Activated CD8-positive, alpha-beta memory T cell treated with anti-CD3 and anti-CD28 coated beads for 1 hour (primary cell): ENCODE results near the gene AK5.

Experiments
- DNase-seq, 2 donors: peaks; one replicate each; pipeline ENCODE4 v3.0.0-alpha.2; 2020; ENCODE audit warnings: low read depth in 1 of 2; ENCODE audit errors: extremely low read depth in 1 of 2

AK5 gene

DNA sequence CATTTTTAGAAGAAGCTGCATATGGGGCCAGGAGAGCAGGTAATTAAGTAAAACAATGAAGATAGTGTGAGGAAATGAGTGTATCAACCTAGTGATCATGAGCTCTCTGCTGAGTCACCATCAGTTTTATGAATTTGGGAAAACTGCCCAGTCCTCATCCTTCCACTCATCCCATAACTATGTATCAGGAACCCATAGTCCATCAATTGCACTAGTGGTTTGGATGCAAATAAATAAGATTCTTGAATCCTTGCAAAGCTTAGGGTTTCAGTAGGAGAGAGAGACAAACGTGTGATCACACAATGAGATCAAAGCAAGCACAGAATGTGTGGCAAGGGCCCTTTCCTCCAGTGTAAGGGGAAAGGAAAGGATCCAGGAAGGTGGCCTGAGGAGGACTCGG, 255.0 kb downstream of the AK5 start:
- no peak for DNase-seq

DNA sequence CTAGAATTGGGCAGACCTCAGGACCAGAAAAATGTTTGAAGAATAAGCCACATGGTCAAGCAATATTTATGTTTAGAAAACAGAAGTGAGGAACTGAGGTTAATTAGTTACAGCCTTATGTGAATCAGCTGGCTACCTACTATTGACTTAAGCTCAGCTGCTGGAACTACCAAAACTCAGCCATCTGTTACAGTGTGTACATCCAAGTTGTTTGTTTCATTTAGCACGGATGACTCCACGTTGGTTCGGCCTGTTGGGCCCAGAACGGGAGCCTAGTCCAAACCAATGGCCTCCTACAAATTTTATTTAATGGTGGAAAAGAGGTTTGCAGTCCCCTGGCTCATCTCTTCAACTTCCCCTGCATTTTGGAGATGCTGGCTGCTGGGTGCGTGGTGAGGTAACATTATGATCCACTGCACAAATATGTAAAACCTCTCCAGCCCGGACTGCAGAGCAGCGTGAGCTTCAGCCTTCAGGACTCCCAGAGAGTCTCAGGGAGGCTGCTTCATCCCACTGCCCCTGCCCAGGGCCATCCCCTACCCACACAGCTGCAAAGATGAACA, 257.2 kb downstream of the AK5 start:
- no peak for DNase-seq

DNA sequence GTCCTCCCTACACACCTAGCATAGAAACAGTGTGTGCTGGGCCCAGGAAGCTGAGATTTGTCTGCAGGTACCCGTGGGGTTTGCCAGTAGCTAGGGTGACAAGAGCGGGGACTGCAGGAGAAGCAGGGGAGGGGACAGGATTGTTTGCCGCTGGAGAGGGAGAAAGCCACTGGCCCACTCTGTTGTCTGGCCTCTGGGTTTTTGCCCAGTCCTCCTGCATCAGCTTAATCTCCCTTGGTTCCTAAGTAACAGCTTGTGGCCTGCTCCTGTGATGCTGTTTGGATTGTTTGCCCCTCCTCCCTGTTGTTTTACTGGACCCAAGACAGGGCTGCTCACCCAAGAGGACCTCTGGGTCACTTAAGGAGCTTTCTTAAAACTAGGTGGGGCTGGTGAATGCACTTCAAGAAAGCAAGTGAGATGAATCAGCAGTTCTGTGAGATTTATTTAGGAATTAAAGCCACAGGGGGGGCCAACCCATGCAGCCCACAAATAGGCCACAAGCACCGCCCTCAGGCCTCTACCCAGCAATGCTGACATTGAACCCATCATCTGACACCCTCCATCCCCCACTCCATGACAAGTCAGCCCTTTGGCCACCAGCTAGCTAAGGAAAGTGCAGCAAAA, 257.8 kb downstream of the AK5 start:
- no peak for DNase-seq

DNA sequence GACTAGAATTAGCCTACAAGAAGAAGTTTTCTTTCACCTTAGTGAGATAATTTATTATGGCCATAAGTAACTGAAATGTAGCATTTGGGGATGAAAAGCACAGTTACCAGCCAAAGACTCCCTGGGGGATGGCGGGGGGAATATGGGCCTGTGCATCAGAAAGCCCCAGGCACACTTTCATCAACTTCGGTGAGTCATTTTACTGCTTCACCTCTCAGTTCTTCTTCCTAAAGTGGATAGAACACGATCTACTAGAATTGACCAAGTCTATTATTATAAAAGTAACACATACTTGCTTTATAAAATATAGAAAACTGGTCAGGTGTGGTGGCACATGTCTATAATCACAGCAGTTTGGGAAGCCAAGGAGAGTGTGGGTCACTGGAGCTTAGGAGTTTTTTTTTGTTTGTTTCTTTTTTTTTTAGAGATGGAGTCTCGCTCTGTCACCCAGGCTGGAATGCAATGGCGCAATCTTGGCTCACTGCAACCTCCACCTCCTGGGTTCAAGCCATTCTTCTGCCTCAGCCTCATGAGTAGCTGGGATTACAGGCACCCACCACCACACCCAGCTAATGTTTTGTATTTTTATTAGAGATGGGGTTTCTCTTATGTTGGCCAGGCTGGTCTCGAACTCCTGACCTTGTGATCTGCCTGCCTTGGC, 258.8 kb downstream of the AK5 start:
- DNase-seq, result no peak

DNA sequence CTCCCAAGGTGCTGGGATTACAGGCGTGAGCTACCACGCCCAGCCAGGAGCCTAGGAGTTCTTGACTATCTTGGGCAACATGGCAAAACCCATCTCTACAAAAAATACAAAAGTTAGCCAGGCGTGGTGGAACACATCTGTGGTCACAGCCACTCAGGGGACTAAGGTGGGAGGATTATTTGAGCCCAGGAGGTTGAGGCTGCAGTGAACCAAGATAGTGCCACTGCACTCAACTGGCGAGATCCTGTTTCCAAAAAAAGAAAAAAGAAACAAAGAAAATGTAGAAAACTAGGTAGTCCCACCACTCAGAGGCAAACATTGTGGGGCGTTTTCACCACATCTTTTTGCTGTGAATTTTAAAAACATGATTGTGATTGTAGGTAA, 259.3 kb downstream of the AK5 start:
- DNase-seq, result no peak

DNA sequence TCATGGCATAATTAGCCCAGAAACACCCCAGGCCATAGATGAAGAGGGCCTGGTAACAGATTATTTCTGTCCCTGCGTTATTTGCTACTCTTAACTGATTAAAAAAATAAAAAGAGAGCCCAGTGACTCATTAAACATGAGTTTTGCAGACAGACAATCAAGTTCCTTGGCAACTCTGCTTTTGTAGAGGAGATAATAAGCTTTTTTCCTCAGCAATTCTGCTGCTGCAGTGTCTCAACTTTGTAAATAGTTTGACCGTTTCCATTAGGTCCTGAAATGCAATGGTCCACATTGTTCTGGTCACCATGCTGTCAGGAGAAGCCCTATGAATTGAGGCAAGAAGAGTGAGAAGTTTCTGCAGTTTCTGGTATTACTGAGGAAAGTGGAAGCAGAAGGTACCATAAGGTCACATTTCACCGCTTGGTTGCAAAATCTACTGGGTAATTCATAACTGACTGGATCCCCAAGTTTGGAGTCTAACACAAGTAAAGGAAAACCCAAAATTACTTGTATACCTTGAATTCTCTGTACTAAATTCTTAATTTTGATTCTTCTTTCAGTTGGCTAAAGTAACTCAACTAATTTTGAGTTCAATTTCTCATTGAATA, 261.1 kb downstream of the AK5 start:
- no peak for DNase-seq

DNA sequence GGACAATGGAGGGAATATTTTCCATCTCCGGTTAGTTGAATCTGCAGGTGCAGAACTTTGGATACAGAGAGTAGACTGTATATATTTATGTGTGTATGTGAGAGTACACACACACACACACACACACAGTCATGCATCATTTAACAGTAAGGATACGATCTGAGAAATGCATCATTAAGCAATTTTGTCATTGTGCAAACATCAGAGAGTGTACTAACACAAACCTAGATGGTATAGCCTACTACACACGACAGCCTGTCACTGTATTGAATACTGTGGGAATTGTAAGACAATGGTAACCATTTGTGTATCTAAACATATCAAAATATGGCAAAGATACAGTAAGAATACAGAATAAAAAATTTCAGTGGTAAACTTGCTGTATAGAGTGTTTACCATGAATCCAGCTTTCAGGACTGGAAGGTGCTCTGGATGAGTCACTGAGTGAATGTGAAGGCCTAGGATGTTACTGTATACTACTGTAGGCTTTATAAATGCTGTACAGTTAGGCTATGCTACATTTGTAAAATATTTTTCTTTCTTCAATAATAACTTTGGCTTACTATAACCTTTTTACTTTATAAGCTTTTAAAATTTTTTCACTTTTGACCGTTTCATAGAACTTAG, 262.1 kb downstream of the AK5 start:
- no peak for DNase-seq

DNA sequence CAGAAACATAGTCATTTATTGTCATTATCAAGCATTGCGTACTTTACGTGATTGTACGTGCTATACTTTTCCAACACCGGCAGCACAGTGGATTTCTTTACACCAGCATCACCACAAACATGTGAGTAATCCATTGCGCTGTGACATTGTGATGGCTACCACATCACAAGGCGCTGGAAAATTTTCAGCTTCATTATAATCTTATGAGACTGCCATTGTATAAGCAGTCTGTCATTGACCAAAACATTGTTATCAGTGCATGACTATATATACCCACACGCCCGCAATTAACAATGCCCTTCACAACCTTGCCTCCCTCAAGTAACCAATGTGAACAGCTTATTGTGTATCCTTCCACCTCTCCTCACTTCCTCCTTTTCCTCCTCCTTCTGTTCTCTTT, 263.0 kb downstream of the AK5 start:
- no peak for DNase-seq

DNA sequence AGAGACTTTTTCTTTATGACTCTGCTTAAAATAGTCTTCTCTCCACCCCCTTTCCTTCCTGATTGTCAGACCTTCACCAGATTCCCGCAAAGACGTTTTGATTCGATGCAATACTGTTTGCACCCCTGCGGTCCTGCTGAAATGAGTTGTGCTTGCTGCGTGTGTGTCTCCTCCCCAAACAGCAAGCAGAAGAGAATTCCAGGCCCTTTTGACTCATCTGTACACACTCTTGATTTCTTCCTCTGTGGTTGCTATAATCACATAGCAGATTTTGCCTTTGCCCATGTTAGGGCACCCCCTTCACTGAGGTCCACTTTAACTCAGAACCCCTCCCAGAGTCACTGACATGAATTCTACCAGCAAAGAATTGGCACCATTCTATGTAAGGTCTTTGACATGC, 264.2 kb downstream of the AK5 start:
- DNase-seq, result no peak

DNA sequence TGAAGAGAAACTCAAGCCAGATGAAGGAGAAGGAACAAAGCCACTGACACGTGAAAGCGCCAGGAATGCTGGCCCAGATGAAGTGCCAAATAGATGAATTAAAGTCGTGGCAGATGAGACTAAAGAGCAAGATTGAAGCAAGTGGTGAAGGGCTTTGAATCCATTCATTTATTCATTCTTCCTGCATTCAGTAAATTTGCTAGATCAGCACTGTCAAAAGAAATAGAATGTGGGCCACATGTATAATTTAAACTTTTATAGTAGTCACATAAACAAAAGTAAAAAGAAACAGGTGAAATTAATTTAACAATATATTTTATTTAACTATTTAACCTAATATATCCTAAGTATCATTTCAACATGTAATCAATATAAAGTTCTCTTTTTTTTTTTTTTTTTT, 265.1 kb downstream of the AK5 start:
- DNase-seq, result no peak

DNA sequence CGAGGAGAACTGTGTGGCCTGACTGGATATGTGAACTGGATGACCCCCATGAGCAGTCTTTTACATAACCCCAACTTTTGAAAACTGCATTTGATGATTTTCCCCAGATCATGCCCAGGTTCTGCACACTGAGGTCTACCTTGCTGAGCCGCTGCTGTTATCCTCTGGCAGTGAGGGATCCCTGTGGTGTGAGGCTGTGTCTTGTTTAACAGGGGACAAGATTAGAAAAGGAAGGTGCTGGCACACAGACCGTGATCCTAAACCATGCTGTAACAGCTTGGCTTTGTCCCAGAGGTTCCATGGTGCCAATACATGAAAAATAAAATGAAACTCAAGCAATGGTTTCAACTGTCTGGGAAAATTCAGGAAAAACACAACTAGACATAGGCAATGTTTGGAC, 266.5 kb downstream of the AK5 start:
- DNase-seq, result no peak

DNA sequence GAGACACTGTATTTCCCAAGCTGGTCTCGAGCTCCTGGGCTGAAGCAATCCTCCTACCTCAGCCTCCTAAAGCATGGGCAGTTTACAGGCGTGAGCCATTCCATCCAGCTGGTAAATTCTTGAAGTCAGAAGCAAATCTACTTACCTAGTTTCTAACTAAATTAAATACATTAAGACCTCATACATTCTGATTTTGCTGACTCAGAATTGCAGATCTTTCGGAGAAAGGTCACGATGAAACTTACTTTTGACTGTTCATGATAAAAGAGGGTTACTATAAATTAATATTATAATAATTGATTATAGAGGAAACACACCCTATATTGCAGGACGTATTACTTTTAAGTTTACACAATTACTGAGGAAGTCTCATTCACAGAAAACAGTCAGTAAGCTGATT, 268.3 kb downstream of the AK5 start:
- DNase-seq, result no peak

DNA sequence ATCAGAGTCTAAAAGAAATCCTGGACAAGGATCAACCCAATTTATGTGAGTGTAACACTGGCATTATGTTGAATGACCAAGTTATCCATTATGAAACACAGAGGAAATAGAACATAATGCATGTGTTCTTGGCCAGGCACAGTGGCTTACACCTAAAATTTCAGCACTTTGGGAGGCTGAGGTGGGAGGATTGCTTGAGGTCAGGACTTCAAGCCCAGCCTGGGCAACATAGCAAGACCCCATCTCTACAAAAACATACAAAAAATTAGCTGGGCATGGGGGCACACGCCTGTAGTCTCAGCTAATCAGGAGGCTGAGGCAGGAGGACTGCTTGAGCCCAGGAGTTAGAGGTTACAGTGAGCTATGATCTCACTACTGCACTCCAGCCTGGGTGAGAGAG, 270.8 kb downstream of the AK5 start:
- no peak for DNase-seq

DNA sequence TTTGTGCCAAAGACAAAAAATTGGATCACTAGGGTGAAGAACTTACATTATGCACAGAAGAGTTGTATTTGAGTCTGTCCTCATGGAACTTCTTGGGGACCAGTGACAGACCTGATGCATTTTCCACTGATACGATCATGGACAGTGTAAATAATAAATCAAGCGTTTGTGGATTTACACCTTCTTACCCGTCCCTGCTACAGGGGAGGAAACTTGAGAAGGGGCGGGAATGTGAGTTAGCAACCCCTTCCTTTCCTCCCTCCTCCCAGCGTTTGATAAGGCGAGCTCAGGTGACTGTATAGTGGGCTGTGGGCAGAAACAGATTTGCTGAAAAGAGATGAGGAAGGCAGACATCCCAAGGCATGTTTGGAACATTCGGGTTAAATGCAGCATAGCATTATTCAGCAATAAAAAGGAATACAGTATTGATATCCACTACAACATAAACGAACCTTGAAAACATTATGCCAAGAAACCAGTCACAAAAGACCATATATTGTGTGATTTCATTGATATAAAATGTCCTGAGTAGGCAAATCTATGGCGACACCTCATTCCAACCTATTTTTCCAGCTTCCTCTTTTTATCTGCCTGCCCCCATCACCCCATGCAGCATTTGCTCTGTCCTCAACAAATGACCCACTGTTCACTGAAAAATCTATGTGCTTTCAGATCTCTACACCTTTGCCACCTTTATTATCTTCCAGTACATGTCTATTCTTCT, 271.9 kb downstream of the AK5 start:
- DNase-seq, result no peak

DNA sequence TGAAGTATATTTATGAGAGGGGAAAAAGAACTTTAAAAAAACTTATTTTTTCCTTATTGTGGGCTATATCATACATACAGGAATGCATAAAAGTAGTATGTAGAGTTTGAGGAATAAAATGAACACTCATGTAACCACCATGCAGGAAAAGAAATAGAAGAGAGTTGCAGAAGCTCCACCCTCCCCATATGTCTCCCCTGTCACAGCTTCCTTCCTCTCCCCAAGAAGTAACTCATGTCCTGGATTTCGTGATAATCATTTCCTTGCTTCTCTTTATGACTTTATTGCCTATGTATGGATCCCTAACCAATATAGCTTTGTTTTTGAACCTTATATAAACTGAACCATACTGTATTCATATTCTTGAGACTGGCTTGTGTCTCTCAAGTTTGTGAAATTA, 274.2 kb downstream of the AK5 start:
- DNase-seq, result no peak

DNA sequence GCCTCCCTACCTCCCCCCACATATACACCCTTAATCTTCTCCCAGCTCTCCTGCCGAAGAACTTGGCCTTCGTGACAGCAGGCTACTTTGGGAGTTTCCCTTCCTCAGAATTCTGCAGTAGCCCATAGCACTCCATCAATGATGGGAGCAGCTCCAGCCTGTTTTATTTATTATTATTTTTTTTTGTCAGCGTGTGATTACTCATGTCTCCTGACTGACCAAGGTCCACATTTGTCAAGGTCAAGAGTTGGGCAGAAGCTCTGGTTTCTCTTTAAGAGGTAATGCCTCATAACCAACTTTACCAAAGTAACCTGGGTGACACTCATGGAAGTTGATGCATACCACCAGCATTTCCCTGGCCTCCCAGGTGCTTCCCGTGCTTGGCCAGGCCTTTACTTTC, 275.2 kb downstream of the AK5 start:
- DNase-seq, result no peak

DNA sequence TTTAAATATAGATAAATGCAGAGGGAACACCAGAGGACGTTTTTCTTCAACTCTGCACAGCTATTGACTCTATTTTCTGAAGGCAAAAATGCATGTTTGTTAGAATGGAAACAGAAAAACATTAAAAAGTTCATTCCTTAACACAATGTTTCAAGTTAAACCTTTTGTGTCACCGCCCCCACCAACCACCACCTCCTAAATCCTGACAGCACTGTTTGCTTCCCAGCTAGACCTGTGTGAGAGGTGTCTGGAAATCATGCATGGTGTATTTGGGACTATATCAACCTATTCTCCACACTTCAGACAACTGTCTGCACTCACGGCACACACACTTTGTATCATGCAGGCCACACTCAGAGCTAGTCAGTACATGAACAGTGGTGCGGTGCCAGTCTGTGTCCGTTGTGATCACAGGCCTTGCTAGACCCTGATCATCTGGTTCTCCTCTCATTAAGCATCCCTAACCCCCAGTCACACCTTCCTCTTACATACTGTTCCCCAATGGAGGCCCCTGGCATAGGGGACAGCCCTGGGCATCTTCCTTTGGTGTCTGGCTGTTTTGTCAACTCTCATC, 276.9 kb downstream of the AK5 start:
- no peak for DNase-seq

DNA sequence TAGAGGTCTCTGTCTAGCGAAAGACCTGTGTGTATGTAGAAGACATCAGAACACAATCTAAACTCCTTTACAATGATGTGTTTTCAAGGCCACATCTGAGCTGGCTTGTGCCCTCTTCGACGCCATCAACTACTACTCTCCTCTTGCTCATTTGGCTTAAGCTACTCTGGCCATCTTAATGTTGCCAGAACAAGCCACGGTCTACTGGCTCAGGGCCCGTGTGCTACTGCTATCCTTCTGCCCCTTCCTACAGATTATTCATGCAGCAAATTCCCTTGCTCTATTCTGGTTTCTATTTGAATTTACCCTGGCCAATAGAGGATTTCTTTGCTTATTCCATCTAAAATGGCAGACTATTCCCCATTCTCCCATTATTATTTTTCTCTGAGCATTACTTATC, 278.9 kb downstream of the AK5 start:
- no peak for DNase-seq

DNA sequence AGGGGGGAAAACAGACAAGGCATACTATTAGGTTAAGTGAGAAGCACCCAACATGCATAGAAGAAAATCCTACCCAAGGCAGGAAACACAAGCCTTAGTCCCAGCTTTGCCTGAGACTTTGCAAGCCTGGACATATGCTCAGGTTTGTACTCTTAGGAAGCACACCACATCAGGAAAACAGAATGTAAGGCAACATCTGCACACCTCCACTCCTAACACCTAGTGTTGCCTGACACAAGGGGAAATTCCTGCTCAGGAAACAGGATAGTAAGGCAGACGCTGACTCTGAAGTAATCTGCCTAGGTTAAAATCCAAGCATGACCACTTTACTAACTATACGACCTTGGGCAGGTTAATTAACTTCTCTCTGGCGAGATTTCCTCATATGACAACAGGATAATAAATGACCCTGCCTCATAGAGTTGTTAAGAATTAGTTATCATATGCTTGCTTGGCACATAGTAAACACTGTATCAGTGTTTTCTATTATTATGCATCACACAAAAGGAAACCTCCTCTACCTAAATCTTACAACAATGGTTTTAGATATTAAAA, 280.9 kb downstream of the AK5 start:
- DNase-seq, result no peak

DNA sequence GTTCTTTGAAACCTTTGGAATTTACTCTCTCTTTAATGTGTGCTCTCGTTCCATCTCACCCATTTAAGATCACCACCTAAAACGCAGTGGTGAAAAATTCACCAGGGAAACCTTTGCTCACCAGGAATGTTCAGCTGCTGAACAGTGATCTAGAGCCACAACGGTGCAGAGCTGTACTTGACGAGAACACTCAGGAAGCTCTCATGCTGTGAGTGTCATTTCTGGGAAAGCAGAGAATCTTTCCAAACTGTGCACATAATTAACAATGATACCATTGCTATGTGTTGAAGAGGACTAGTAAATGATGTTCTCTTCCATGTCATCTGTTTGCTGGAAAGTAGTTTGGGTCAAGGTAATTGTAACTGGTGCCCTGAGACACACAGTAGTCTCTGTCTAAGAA, 283.5 kb downstream of the AK5 start:
- DNase-seq, result no peak

DNA sequence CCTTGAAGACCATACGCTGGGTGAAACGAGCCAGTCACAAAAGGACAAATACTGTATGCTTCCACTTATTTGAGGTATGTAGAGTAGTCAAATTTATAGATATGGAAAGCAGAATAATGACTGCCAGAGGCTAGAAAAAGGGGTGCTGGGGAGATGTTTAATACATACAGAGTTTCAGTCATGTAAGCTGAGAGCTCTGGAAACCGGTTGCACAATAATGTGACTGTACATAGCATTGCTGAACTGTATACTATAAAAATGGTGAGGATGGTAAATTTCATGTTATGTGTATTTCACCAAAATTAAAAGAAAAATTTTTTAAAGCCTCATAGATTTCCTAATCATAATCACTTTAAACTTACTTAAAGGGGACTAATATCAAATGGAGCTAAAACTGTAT, 289.8 kb downstream of the AK5 start:
- no peak for DNase-seq
